ENCODE data around the gene GRIN2A.

GRIN2A gene

GRCh38 chr16:10083301-10083700 lies 98.9 kb downstream of the GRIN2A start:
- DNase-seq, result no peak

- DNase-seq, result no peak
Measured at GRCh38 chr16:10081201-10081940, 100.9 kb downstream of the GRIN2A start.

- peak; percentile 37 for DNase-seq
Measured at GRCh38 chr16:10080051-10080772, 102.0 kb downstream of the GRIN2A start.

GRCh38 chr16:10078541-10078949 lies 103.7 kb downstream of the GRIN2A start:
- DNase-seq, result no peak

- DNase-seq, result no peak
Measured at GRCh38 chr16:10077861-10078260, 104.4 kb downstream of the GRIN2A start.

- no peak for DNase-seq
Measured at GRCh38 chr16:10076037-10076436, 106.2 kb downstream of the GRIN2A start.

- DNase-seq, result no peak
Measured at GRCh38 chr16:10070591-10070990, 111.6 kb downstream of the GRIN2A start.

- no peak for DNase-seq
Measured at GRCh38 chr16:10069374-10069773, 112.9 kb downstream of the GRIN2A start.

GRCh38 chr16:10067835-10068234 lies 114.4 kb downstream of the GRIN2A start:
- no peak for DNase-seq

- no peak for DNase-seq
Measured at GRCh38 chr16:10067406-10067805, 114.8 kb downstream of the GRIN2A start.

- no peak for DNase-seq
Measured at GRCh38 chr16:10065019-10065418, 117.2 kb downstream of the GRIN2A start.

GRCh38 chr16:10048850-10049249 lies 133.4 kb downstream of the GRIN2A start:
- DNase-seq, result no peak

- DNase-seq, result no peak
Measured at GRCh38 chr16:10045947-10046346, 136.3 kb downstream of the GRIN2A start.

- no peak for DNase-seq
Measured at GRCh38 chr16:10045291-10045775, 136.9 kb downstream of the GRIN2A start.

GRCh38 chr16:10040136-10041080 lies 141.8 kb downstream of the GRIN2A start:
- no peak for DNase-seq

GRCh38 chr16:10039220-10040096 lies 142.8 kb downstream of the GRIN2A start:
- DNase-seq, result peak; percentile 77

- no peak for DNase-seq
Measured at GRCh38 chr16:10037751-10038150, 144.5 kb downstream of the GRIN2A start.

GRCh38 chr16:10036956-10037355 lies 145.3 kb downstream of the GRIN2A start:
- no peak for DNase-seq

- DNase-seq, result peak; percentile 79
Measured at GRCh38 chr16:10033556-10033955, 148.7 kb downstream of the GRIN2A start.

- DNase-seq, result no peak
Measured at GRCh38 chr16:10031955-10032354, 150.3 kb downstream of the GRIN2A start.

- DNase-seq, result no peak
Measured at GRCh38 chr16:10031473-10031872, 150.8 kb downstream of the GRIN2A start.

GRCh38 chr16:10028644-10029043 lies 153.6 kb downstream of the GRIN2A start:
- no peak for DNase-seq
